Common myeloid progenitor, CD34-positive (primary cell): ENCODE data around the gene PHF11.
A peak's percentile ranks its signal among the peaks of the same experiment; 100 is the strongest.

ENCODE experiments used
- CTCF ChIA-PET: fragments of 350-600 bp; sonication (Branson Sonifier 250); formaldehyde crosslinking; loops from one replicate; lab custom pipeline; 2021; ENCODE audit warnings: antibody characterized with exemption; lab: Charles Lee
- POLR2A ChIA-PET: fragments of 350-600 bp; sonication (Branson Sonifier 250); formaldehyde crosslinking; loops from one replicate; lab custom pipeline; 2021; ENCODE audit warnings: antibody characterized with exemption; lab: Charles Lee
- DNase-seq, 3 donors: peaks; one replicate each; pipeline versions ENCODE4 v3.0.0 to v3.0.0-alpha.2; 2013
- H3K27ac ChIP-seq, 2 experiments: 1 replicate in 1 of 2; 2 replicates in 1 of 2; pipeline ENCODE4 v1.7.0; 2013; ENCODE audit warnings: inconsistent platforms in 2 of 2, low read length in 2 of 2, mild to moderate bottlenecking in 2 of 2, low read depth in 1 of 2, moderate library complexity in 1 of 2; ENCODE audit not compliant: severe bottlenecking in 2 of 2, insufficient read depth in 1 of 2, poor library complexity in 1 of 2
- H3K27me3 ChIP-seq, 5 experiments: replicated peaks in 2 of 5; 1 replicate in 3 of 5; 2 replicates in 2 of 5; pipeline versions ENCODE4 v1.6.1 to v1.7.0; 2013; ENCODE audit warnings: low read length in 4 of 5, mild to moderate bottlenecking in 2 of 5, moderate library complexity in 2 of 5, inconsistent platforms in 1 of 5; ENCODE audit not compliant: insufficient read depth in 5 of 5, control insufficient read depth in 4 of 5
- H3K36me3 ChIP-seq, 4 experiments: 1 replicate in 2 of 4; 2 replicates in 2 of 4; pipeline versions ENCODE4 v1.6.1 to v1.7.0; 2013; ENCODE audit warnings: low read length in 3 of 4, control low read depth in 1 of 4, mild to moderate bottlenecking in 1 of 4; ENCODE audit not compliant: control insufficient read depth in 4 of 4, insufficient read depth in 4 of 4
- H3K4me1 ChIP-seq, 4 experiments: 1 replicate in 3 of 4; 2 replicates in 1 of 4; pipeline versions ENCODE4 v1.6.1 to v1.7.1; 2013; ENCODE audit warnings: low read length in 3 of 4, mild to moderate bottlenecking in 3 of 4, control low read depth in 1 of 4, inconsistent platforms in 1 of 4, moderate library complexity in 1 of 4; ENCODE audit not compliant: control insufficient read depth in 4 of 4, insufficient read depth in 4 of 4; ENCODE audit errors: control extremely low read depth in 1 of 4
- H3K4me3 ChIP-seq, 7 experiments: 1 replicate in 4 of 7; 2 replicates in 3 of 7; pipeline versions ENCODE4 v1.5.1 to v1.7.0; 2013; ENCODE audit warnings: mild to moderate bottlenecking in 7 of 7, low read length in 6 of 7, moderate library complexity in 6 of 7, inconsistent platforms in 2 of 7, low read depth in 2 of 7, control low read depth in 1 of 7; ENCODE audit not compliant: insufficient read depth in 4 of 7, control insufficient read depth in 1 of 7; ENCODE audit errors: extremely low read depth in 1 of 7
- H3K9me3 ChIP-seq, 5 experiments: 1 replicate in 4 of 5; 2 replicates in 1 of 5; pipeline versions ENCODE4 v1.6.1 to v1.7.1; 2013; ENCODE audit warnings: low read length in 4 of 5, mild to moderate bottlenecking in 2 of 5, inconsistent platforms in 1 of 5, low read depth in 1 of 5, moderate library complexity in 1 of 5; ENCODE audit not compliant: control insufficient read depth in 4 of 5, insufficient read depth in 2 of 5; ENCODE audit errors: control extremely low read depth in 1 of 5
- WGBS: methylation state at CpG from one replicate; pipeline ENCODE4 v1.1.5; 2013; ENCODE audit not compliant: insufficient coverage; 5-methylcytosine and 5-hydroxymethylcytosine counted together

Gene PHF11

GRCh38 chr13:49530457-49530856, 34.7 kb downstream of the PHF11 start:
- Histone ChIP-seq H3K27me3 (no peaks in the 10 kb centered on the region), H3K4me1 (peaks cover 20 to 78% (median 27%) of the 10 kb centered on the region in 4 experiments), H3K9me3 (no peaks in the 10 kb centered on the region), H3K36me3 (peaks cover 7 to 24% (median 17%) of the 10 kb centered on the region in 4 experiments), H3K4me3 (peak overlapping the region in 3 of 7 experiments; percentile 1 to 11 (median 2)), H3K27ac (peak overlapping the region; percentile 64 to 82)
- 7% methylated on average over 2 of the region's 7 CpGs for WGBS
- POLR2A ChIA-PET, result interaction anchor here (1.1 to 1.2 kb wide), 2 partner anchors 67 to 266 kb away, joined by 3 to 10 read pairs; no protein-coding TSS in a partner anchor
- CTCF ChIA-PET, result interaction anchor here (0.9 to 1.5 kb wide), 3 partner anchors 14 to 79 kb away, joined by 3 to 4 read pairs (median 3); no protein-coding TSS in a partner anchor
- peak; percentile 81 to 92 (median 90) for DNase-seq

- peak overlapping the region in 1 of 2 experiments; percentile 25 for H3K27ac ChIP-seq
- WGBS, result 100% methylated on average over 1 of the region's 1 CpG
- H3K27me3 ChIP-seq, result no peaks in the 10 kb centered on the region
- DNase-seq, result no peak
- peaks cover 7 to 31% (median 10%) of the 10 kb centered on the region in 4 experiments for H3K36me3 ChIP-seq
- H3K4me3 ChIP-seq, result peak overlapping the region in 1 of 7 experiments; percentile 2
- peaks cover 20 to 65% (median 29%) of the 10 kb centered on the region in 4 experiments for H3K4me1 ChIP-seq
- H3K9me3 ChIP-seq, result no peaks in the 10 kb centered on the region
- ChIA-PET POLR2A (no interaction called here), CTCF (interaction anchor here (0.7 to 1.4 kb wide), 4 partner anchors 9 to 37 kb away, joined by 3 to 5 read pairs (median 4); partner anchors contain the start of gene PHF11)
Measured at GRCh38 chr13:49532593-49532992, 36.8 kb downstream of the PHF11 start.

GRCh38 chr13:49533011-49533410, 37.3 kb downstream of the PHF11 start:
- Histone ChIP-seq H3K27me3 (no peaks in the 10 kb centered on the region), H3K9me3 (no peaks in the 10 kb centered on the region), H3K36me3 (peaks cover 11 to 34% (median 12%) of the 10 kb centered on the region in 4 experiments), H3K4me3 (peak overlapping the region in 1 of 7 experiments; percentile 2), H3K27ac (peak overlapping the region in 1 of 2 experiments; percentile 25), H3K4me1 (peaks cover 20 to 61% (median 29%) of the 10 kb centered on the region in 4 experiments)
- ChIA-PET POLR2A (no interaction called here), CTCF (interaction anchor here (1.1 to 1.4 kb wide), 3 partner anchors 10 to 37 kb away, joined by 3 to 5 read pairs (median 4); partner anchors contain the start of gene PHF11)
- no peak for DNase-seq

- ChIA-PET POLR2A (no interaction called here), CTCF (no interaction called here)
- WGBS, result 19% methylated on average over 7 of the region's 7 CpGs
- H3K27ac ChIP-seq, result peak overlapping the region; percentile 41 to 56
- no peaks in the 10 kb centered on the region for H3K27me3 ChIP-seq
- H3K9me3 ChIP-seq, result no peaks in the 10 kb centered on the region
- peaks cover 6 to 31% (median 13%) of the 10 kb centered on the region in 4 experiments for H3K36me3 ChIP-seq
- H3K4me1 ChIP-seq, result peaks cover 20 to 54% (median 29%) of the 10 kb centered on the region in 4 experiments
- peak; percentile 43 to 84 (median 79) for DNase-seq
- H3K4me3 ChIP-seq, result peak overlapping the region in 1 of 7 experiments; percentile 58
Measured at GRCh38 chr13:49533591-49534269, 38.0 kb downstream of the PHF11 start.

- Histone ChIP-seq H3K4me1 (peaks cover 16 to 51% (median 34%) of the 10 kb centered on the region in 4 experiments), H3K36me3 (peaks cover 11 to 43% (median 13%) of the 10 kb centered on the region in 4 experiments), H3K27ac (no peak overlapping the region), H3K9me3 (no peaks in the 10 kb centered on the region), H3K4me3 (peak overlapping the region in 1 of 7 experiments; percentile 4), H3K27me3 (no peaks in the 10 kb centered on the region)
- ChIA-PET CTCF (interaction anchor here (0.7 to 1.6 kb wide), 5 partner anchors 24 to 72 kb away, joined by 3 to 5 read pairs (median 3); no protein-coding TSS in a partner anchor), POLR2A (no interaction called here)
- DNase-seq, result no peak
- WGBS, result 71% methylated on average over 6 of the region's 7 CpGs
Measured at GRCh38 chr13:49536144-49536873, 40.6 kb downstream of the PHF11 start.

DNA sequence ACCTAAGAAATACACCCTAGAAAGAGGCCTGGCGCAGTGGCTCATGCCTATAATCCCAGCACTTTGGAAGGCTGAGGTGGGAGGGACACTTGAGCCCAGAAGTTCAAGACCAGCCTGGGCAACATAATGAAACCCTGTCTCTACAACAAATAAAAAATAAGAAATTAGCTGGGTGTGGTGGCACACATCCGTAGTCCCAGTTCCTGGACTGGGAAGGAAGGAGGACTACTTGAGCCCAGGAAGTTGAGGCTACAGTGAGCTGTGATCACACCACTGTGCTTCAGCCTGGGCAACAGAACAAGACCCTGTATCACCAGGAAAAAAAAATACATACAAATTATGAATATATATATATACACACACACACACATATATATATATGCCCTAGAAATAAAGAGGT, 42.7 kb downstream of the PHF11 start:
- ChIA-PET CTCF (interaction anchor here (1.0 to 1.6 kb wide), 6 partner anchors 12 to 66 kb away, joined by 3 to 8 read pairs (median 4); no protein-coding TSS in a partner anchor), POLR2A (interaction anchor here (0.6 kb wide), 1 partner anchor 90 kb away, joined by 3 read pairs; the partner anchor contains the start of gene ARL11)
- no peak overlapping the region for H3K4me3 ChIP-seq
- no peak overlapping the region for H3K27ac ChIP-seq
- 100% methylated on average over 1 of the region's 2 CpGs for WGBS
- H3K36me3 ChIP-seq, result peaks cover 8 to 40% (median 15%) of the 10 kb centered on the region in 4 experiments
- H3K9me3 ChIP-seq, result no peaks in the 10 kb centered on the region
- DNase-seq, result no peak
- H3K4me1 ChIP-seq, result peaks cover 16 to 32% (median 27%) of the 10 kb centered on the region in 4 experiments
- H3K27me3 ChIP-seq, result no peaks in the 10 kb centered on the region
